HG03342 (cell line): ENCODE measurements around the gene CEBPG.

Source experiments
- ATAC-seq: cut with Tn5 transposase; IDR thresholded peaks from one replicate; pipeline ENCODE4 v1.9.1; 2021; ENCODE audit warnings: mild to moderate bottlenecking, moderate library complexity; ENCODE audit not compliant: unreplicated experiment

CEBPG gene

GRCh38 chr19:33394006-33394722, 20.7 kb downstream of the CEBPG start:
- no peak for ATAC-seq

GRCh38 chr19:33394723-33395560, 21.4 kb downstream of the CEBPG start:
- ATAC-seq: no peak

- ATAC-seq: no peak
Measured at GRCh38 chr19:33395561-33396550, 22.3 kb downstream of the CEBPG start.

GRCh38 chr19:33396701-33397535, 23.4 kb downstream of the CEBPG start:
- no peak for ATAC-seq

GRCh38 chr19:33397536-33398360, 24.2 kb downstream of the CEBPG start:
- ATAC-seq: no peak

GRCh38 chr19:33398361-33399060, 25.0 kb downstream of the CEBPG start:
- no peak for ATAC-seq

GRCh38 chr19:33399081-33399744, 25.7 kb downstream of the CEBPG start:
- no peak for ATAC-seq

GRCh38 chr19:33399745-33400681, 26.5 kb downstream of the CEBPG start:
- ATAC-seq: no peak

- ATAC-seq: no peak
Measured at GRCh38 chr19:33400856-33401682, 27.6 kb downstream of the CEBPG start.

GRCh38 chr19:33401683-33402420, 28.3 kb downstream of the CEBPG start:
- ATAC-seq: no peak

GRCh38 chr19:33402421-33403220, 29.1 kb downstream of the CEBPG start:
- ATAC-seq: no peak

- no peak for ATAC-seq
Measured at GRCh38 chr19:33403221-33403972, 29.9 kb downstream of the CEBPG start.

GRCh38 chr19:33403973-33404304, 30.4 kb downstream of the CEBPG start:
- no peak for ATAC-seq
